Activated T-helper 1 cell treated with anti-CD3 and anti-CD28 coated beads, Interleukin-2, amount 50 U/mL, for 16 hours (primary cell): Measurements from ENCODE around the gene SCLY.
"Not testable (repeated sequence)": the region's sequence is repeated elsewhere in the genome, so short reads cannot be mapped to it uniquely, and the experiment has no call there.

Experiments
- DNase-seq, 2 donors: peaks; one replicate each; pipeline ENCODE4 v3.0.0-alpha.2; 2020; ENCODE audit warnings: low read depth in 1 of 2, low spot score in 1 of 2

Gene SCLY

GRCh38 chr2:238060542-238061314 is at the start of gene SCLY:
Gene SCLY (plus strand): TSS chr2:238061001. CDS start chr2:238061055, 54 bp downstream.
- DNase-seq, result peak; percentile 89 to 93

GRCh38 chr2:238013806-238014205 is 47.0 kb upstream of the SCLY start:
- DNase-seq, result no peak

- no peak for DNase-seq
These were observed 45.1 kb upstream of the SCLY start for GRCh38 chr2:238015705-238016104.

- no peak for DNase-seq
These were observed 44.3 kb upstream of the SCLY start for GRCh38 chr2:238016526-238016925.

GRCh38 chr2:238019962-238020361 is 40.8 kb upstream of the SCLY start:
- no peak for DNase-seq

- DNase-seq, result no peak
These were observed 40.0 kb upstream of the SCLY start for GRCh38 chr2:238020816-238021215.

GRCh38 chr2:238021327-238021726 is 39.5 kb upstream of the SCLY start:
- no peak for DNase-seq

- no peak for DNase-seq
These were observed 38.1 kb upstream of the SCLY start for GRCh38 chr2:238022594-238023157.

GRCh38 chr2:238023608-238024007 is 37.2 kb upstream of the SCLY start:
- DNase-seq, result no peak

GRCh38 chr2:238024986-238025385 is 35.8 kb upstream of the SCLY start:
- no peak for DNase-seq

GRCh38 chr2:238025741-238026360 is 35.0 kb upstream of the SCLY start:
- no peak for DNase-seq

- no peak for DNase-seq
These were observed 33.7 kb upstream of the SCLY start for GRCh38 chr2:238027058-238027457.

GRCh38 chr2:238027591-238028415 is 33.0 kb upstream of the SCLY start:
- DNase-seq, result no peak

- DNase-seq, result no peak
These were observed 30.9 kb upstream of the SCLY start for GRCh38 chr2:238029853-238030252.

GRCh38 chr2:238030422-238031155 is 30.2 kb upstream of the SCLY start:
- no peak for DNase-seq

- DNase-seq, result no peak
These were observed 29.1 kb upstream of the SCLY start for GRCh38 chr2:238031751-238032150.

GRCh38 chr2:238032755-238033337 is 28.0 kb upstream of the SCLY start:
- DNase-seq, result no peak

GRCh38 chr2:238033991-238034390 is 26.8 kb upstream of the SCLY start:
- not testable (repeated sequence) for DNase-seq

GRCh38 chr2:238038203-238038602 is 22.6 kb upstream of the SCLY start:
- no peak for DNase-seq

GRCh38 chr2:238039151-238039550 is 21.6 kb upstream of the SCLY start:
- no peak for DNase-seq
